HG03457 (cell line): ENCODE measurements around the gene B3GNT2.
A peak's percentile ranks its signal among the peaks of the same experiment; 100 is the strongest.
"Not testable (repeated sequence)": the region's sequence is repeated elsewhere in the genome, so short reads cannot be mapped to it uniquely, and the experiment has no call there.

ENCODE experiments used
- ATAC-seq: cut with Tn5 transposase; IDR thresholded peaks from one replicate; pipeline ENCODE4 v1.9.1; 2021; ENCODE audit warnings: moderate number of reproducible peaks; ENCODE audit not compliant: unreplicated experiment

Gene B3GNT2

GRCh38 chr2:62184512-62185230 is 11.2 kb upstream of the B3GNT2 start:
- no peak for ATAC-seq

GRCh38 chr2:62185475-62186155 is 10.3 kb upstream of the B3GNT2 start:
- ATAC-seq, result no peak

- ATAC-seq, result no peak
Measured at GRCh38 chr2:62186156-62186905, 9.6 kb upstream of the B3GNT2 start.

- no peak for ATAC-seq
Measured at GRCh38 chr2:62187246-62187645, 8.7 kb upstream of the B3GNT2 start.

- no peak for ATAC-seq
Measured at GRCh38 chr2:62188416-62188815, 7.5 kb upstream of the B3GNT2 start.

GRCh38 chr2:62189196-62189595 is 6.7 kb upstream of the B3GNT2 start:
- ATAC-seq, result no peak

GRCh38 chr2:62192811-62193210 is 3.1 kb upstream of the B3GNT2 start:
- ATAC-seq, result no peak

GRCh38 chr2:62194558-62195420 is 1.1 kb upstream of the B3GNT2 start:
- ATAC-seq, result no peak

- ATAC-seq, result peak; percentile 12
Measured at GRCh38 chr2:62196278-62196901, 475 bp downstream of the B3GNT2 start.

- ATAC-seq, result no peak
Measured at GRCh38 chr2:62197011-62197924, 1.4 kb downstream of the B3GNT2 start.

- no peak for ATAC-seq
Measured at GRCh38 chr2:62197925-62198633, 2.2 kb downstream of the B3GNT2 start.

GRCh38 chr2:62198854-62199253 is 2.9 kb downstream of the B3GNT2 start:
- ATAC-seq, result not testable (repeated sequence)

- ATAC-seq, result no peak
Measured at GRCh38 chr2:62199392-62200125, 3.6 kb downstream of the B3GNT2 start.

GRCh38 chr2:62200291-62200841 is 4.5 kb downstream of the B3GNT2 start:
- ATAC-seq, result no peak

GRCh38 chr2:62200868-62201267 is 5.0 kb downstream of the B3GNT2 start:
- no peak for ATAC-seq

GRCh38 chr2:62201307-62201706 is 5.4 kb downstream of the B3GNT2 start:
- no peak for ATAC-seq

GRCh38 chr2:62202019-62202722 is 6.3 kb downstream of the B3GNT2 start:
- no peak for ATAC-seq
